HG02938 (cell line): ENCODE measurements around the gene REELD1.

Experiments used
- ATAC-seq: cut with Tn5 transposase; IDR thresholded peaks from one replicate; pipeline ENCODE4 v1.9.1; 2021; ENCODE audit warnings: mild to moderate bottlenecking, moderate library complexity; ENCODE audit not compliant: unreplicated experiment

REELD1 gene

GRCh38 chr4:146265950-146266490 lies 51.7 kb downstream of the REELD1 start:
- ATAC-seq: no peak

GRCh38 chr4:146267826-146268225 lies 53.5 kb downstream of the REELD1 start:
- ATAC-seq: no peak

GRCh38 chr4:146269228-146269653 lies 54.9 kb downstream of the REELD1 start:
- ATAC-seq: peak; percentile 55

- ATAC-seq: no peak
Measured at GRCh38 chr4:146271466-146271865, 57.1 kb downstream of the REELD1 start.

GRCh38 chr4:146273204-146273901 lies 59.0 kb downstream of the REELD1 start:
- ATAC-seq: peak; percentile 74

- no peak for ATAC-seq
Measured at GRCh38 chr4:146274774-146275173, 60.4 kb downstream of the REELD1 start.

- ATAC-seq: no peak
Measured at GRCh38 chr4:146275370-146275769, 61.0 kb downstream of the REELD1 start.

- no peak for ATAC-seq
Measured at GRCh38 chr4:146278986-146279385, 64.6 kb downstream of the REELD1 start.
